Renal cortical epithelial cell (primary cell): ENCODE measurements around the gene SH2D6. TPM values are rescaled to one million over a fixed set of nuclear protein-coding genes. Genes with fewer than 3 reads are reported as not detected.
A peak's percentile ranks its signal among the peaks of the same experiment; 100 is the strongest.

Source experiments
- DNase-seq: peaks from one replicate; pipeline ENCODE4 v3.0.0-alpha.2; 2011; ENCODE audit warnings: low read depth
- total RNA-seq: library from RNA; depleted of rRNA; stranded (reverse); fragments of >200 nt; gene quantifications from 2 replicates; pipeline ENCODE4 v1.2.3, GENCODE V29; 2014

SH2D6 gene
- total RNA-seq, 1 donor from 2014 or later: 0.40 TPM

- DNase-seq: peak; percentile 58
These were observed 3.0 kb downstream of the SH2D6 start for GRCh38 chr2:85421260-85422071.

- DNase-seq: no peak
These were observed 3.6 kb downstream of the SH2D6 start for GRCh38 chr2:85422072-85422457.

GRCh38 chr2:85423525-85423924 is 5.0 kb downstream of the SH2D6 start:
- DNase-seq: no peak

- DNase-seq: no peak
These were observed 7.1 kb downstream of the SH2D6 start for GRCh38 chr2:85425588-85425987.

DNA sequence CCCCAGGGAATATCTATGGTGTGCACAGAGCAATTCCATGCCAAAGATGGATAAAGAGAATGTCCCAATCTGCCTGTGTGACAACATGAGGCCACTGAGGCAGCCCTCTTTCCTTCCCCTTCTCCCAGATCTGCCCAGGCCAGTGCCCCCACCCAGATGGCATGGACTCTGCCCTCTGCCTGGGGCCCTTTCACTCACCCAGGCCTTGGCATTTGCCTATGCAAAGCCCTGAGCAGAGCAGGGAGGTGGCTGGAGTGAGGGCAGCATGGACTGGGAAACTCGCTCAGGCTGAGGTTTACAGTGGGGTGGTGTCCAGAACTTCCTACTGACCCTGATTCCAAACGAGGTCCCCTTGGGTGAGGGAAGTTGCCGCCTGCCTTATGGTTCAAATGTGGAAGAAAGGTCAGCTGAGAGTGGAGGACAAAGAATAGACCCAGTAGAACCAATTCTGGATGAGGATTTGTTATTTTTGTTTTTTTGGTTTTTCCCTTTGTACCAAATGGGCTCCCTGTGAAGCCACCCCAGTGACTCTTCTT is 8.9 kb downstream of the SH2D6 start:
- DNase-seq: no peak

GRCh38 chr2:85428343-85428881 is 9.9 kb downstream of the SH2D6 start:
- DNase-seq: peak; percentile 33

GRCh38 chr2:85429213-85429923 is 10.9 kb downstream of the SH2D6 start:
- no peak for DNase-seq

- no peak for DNase-seq
These were observed 11.4 kb downstream of the SH2D6 start for GRCh38 chr2:85429924-85430289.

DNA sequence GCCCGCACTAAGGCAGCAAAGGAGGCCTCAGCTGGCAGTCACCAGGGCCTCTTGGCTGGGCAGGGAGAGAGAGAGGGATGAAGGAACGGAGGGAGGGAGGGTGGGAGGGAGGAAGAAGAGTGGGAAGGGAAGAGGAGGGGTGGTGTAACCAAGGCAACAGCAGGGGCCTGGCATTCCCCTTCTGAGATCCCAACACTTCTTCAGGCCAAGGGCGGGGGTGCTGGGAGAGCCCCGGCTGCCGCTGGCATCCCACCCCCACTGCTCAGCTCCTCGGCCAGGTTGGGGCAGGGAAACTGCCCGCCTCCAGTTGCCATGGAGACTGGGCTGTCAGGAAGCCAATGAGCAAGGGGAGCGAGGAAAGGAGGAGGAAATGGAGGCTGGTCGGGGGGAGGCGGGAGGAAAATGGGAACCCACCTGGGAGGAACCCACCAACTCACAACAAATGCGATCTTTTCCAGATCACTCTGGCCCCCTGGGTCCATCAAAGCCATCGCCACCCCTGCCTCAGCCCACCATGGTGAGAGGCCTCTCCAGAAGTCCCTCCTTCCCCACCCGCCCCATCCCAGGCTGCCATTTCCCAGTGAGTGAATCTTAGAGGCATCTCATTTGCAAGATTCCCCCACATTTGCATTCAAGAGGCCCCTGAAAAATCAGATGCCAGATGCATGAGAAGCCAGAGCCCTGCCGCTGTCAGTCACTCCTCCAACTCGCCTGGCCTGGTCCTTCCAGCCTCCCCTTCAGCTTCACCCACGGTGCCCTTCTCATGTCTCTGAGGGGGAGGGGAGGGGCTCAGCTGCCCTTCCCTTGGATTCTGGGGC is 12.4 kb downstream of the SH2D6 start:
- no peak for DNase-seq

DNA sequence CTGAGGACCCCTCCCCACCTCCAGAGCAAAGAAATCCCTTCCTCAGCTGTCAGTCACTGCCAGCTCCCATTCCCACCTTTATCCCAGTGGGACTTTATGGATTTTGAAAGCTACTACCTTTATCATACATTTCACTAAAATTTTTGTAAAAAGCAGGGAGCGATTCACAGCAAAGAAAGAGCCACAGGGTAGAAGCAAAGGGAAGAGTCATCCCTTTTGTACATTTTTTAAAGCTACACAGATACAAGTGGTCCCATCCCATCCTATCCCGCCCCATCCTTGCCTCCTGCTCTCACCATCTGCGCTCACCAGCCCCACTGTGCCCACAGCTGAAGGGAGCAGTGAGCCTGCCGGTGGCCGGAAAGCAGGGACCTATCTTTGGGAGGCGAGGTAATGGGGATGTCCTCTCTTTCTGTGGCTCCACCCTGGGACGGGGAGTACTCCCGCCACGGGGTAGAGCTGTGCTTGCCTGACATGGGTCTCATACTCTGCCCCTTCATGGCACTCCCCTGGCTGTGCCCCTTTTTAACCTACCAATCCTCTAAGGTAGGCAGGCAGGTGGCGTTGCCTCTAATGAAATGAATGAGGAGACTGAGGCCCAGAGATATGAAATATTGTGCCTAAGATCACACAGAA is 13.2 kb downstream of the SH2D6 start:
- DNase-seq: no peak

GRCh38 chr2:85433511-85434089 is 15.1 kb downstream of the SH2D6 start:
- peak; percentile 81 for DNase-seq

GRCh38 chr2:85434696-85435095 is 16.2 kb downstream of the SH2D6 start:
- DNase-seq: no peak

DNA sequence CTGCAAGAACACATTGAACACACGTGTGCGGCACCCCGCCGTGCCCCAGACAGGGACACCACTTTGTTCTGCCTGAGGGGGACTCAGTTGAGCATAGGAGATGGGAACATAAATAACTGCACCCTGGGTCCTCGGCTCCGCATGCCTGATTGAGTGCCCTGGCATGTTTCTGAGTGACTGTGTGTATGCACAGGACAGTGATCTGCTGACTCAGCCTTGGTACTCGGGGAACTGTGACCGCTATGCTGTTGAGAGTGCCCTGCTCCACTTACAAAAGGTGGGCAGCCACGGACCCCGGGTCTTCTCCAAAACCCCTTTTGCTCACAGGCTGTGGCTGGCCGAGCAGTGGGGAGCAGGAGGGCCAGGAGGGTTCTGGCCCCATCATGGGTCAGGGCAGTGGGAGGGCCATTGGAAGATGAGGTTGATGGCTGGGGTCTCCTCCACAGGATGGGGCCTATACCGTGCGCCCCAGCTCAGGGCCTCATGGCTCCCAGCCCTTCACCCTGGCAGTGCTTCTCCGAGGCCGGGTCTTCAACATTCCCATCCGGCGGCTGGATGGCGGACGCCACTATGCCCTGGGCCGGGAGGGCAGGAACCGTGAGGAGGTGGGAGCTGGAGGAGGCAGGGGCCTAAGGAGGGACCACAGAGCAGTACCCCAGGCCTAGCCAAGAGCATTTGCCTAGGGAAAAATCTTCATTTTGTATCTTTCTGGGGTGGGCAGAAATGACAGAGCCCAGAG is 16.9 kb downstream of the SH2D6 start:
- DNase-seq: peak; percentile 75

- DNase-seq: no peak
These were observed 17.7 kb downstream of the SH2D6 start for GRCh38 chr2:85435981-85436835.

DNA sequence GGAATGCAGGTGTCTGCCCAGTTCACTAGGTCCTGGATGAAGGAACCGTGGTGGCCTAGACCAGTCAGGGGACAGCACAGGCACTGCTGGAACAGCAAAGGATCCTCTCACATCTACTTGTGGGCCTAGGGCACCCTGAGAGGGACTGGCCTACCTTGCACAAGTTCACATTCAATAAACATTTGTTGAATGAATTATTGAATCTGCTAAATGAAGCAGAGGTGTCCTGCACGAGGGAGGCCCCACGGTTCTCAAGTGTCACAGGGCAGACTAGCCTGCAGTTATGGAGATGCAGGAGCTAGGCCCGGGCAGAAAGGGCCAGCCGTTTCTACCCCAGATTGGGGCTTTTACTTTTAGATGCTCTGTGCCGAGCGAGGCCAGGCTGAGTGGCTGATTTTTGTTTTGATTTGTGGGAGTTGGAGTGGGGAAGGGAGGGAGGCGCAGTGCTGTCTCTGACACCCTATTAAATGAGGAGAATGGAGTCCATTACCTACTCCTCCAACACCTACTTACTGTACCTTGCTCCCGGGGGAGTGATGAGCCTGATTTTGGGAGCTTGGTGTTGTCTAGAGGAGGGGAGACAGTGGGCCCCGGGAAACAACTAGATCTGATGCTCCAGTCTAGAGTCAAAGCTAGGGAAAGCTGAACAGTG is 18.4 kb downstream of the SH2D6 start:
- DNase-seq: no peak

DNA sequence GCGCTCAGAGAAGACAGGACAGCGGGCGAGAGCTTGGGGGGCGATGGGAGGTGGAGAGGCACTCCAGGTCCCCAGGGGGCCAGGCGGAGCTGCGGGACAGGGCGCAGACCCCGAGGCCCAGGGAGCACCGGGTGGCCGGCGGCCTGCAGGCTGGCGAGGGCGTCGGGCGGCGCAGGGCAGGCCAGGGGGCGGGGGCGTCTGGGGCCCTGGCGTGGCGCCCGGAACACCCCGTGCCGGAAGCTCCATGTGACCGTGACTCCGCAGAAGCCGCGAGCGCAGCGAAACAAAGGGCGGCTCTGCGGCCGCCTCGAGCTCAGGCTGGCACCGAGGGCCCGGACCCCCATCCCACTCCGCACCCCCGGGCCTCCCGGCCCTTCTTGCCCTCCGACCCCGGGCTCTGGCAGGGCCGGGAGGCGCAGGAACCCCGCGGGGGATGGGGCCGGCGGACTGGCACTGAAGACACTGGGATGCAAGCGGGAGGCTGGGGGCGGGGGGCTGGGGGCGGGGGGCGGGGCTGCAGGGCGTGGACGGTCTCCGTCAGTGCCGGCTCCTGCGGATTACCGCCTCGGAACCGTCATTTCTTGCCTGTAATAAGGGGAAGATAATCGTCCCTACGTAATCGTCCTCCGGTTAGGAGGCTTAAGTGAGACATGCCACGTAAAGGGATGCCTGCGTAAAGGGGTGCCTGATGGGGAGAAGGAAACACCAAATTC is 19.1 kb downstream of the SH2D6 start:
- DNase-seq: peak; percentile 69

- peak; percentile 47 for DNase-seq
These were observed 19.9 kb downstream of the SH2D6 start for GRCh38 chr2:85438201-85439024.
